Tibial nerve (tissue), 4 donors: Measurements from ENCODE around the gene CDH11.

Source experiments
- CTCF ChIP-seq, 5 experiments: fragments of 200-600 bp in 3 of 5; fragments of 450-650 bp in 2 of 5; sonication (generic) in 3 of 5; IDR thresholded peaks; one replicate each; pipeline ENCODE4 v1.5.1; 2016 to 2019; ENCODE audit warnings: antibody characterized with exemption in 5 of 5, mild to moderate bottlenecking in 3 of 5, moderate library complexity in 2 of 5
- EP300 ChIP-seq, 2 donors: sonication (generic); formaldehyde crosslinking; IDR thresholded peaks; one replicate each; pipeline ENCODE4 v1.6.1; 2017; ENCODE audit warnings: antibody characterized with exemption in 2 of 2, mild to moderate bottlenecking in 1 of 2
- POLR2A ChIP-seq, 2 donors: fragments of 450-650 bp; IDR thresholded peaks; one replicate each; pipeline ENCODE4 v1.6.1; 2017; ENCODE audit warnings: antibody characterized with exemption in 2 of 2, mild to moderate bottlenecking in 2 of 2, moderate library complexity in 2 of 2

DNA sequence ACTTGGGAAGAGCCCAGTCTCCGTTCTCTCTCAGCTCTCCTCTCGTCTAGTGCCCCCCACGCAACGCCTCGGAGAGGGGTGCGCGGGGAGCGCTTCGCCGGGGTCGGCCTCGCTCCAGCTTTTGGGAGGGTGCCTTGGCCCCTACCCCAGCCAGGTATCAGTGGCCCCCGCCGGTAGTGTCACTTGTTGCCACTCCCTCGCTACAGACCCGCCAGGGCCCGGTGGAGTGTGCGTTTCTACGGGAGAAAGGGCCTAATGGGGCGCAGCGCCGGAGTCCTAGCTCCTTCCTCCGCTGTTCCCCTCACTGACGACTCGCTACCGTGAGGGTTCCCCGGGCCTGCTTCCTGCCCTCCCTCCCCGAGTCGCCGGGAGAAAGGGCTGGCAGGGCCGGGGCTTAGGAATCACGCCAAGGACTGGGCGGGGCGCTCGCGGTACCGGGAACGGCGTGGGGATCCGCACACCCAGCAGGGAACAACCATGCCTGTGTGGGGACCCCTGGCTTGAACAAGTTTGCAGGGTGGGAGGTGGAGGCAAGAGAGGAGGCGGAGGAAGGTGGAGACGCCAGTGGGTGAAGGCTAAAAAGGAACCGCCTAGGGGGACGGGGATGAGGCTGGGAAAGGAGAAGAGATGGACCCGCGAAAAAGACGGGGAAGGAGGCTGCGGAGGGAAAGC is 997 bp upstream of the CDH11 start:
- TF ChIP-seq CTCF (IDR thresholded peaks at IDR 0.05) (no peak), POLR2A (IDR thresholded peaks at IDR 0.05) (peak; percentile 9 to 45), EP300 (IDR thresholded peaks at IDR 0.05) (peak in 1 of 2 donors; percentile 69)
